Activated naive CD8-positive, alpha-beta T cell (primary cell): ENCODE data around the gene PHYHD1.
A peak's percentile ranks its signal among the peaks of the same experiment; 100 is the strongest.
"Not testable (repeated sequence)": the region's sequence is repeated elsewhere in the genome, so short reads cannot be mapped to it uniquely, and the experiment has no call there.

Experiments
- H3K27ac Mint-ChIP-seq: one replicate; pipeline ENCODE4 v1.8.0; 2021; ENCODE audit warnings: mixed read lengths
- H3K27me3 Mint-ChIP-seq: one replicate; pipeline ENCODE4 v1.8.0; 2021; ENCODE audit warnings: mixed read lengths
- H3K36me3 Mint-ChIP-seq: one replicate; pipeline ENCODE4 v1.8.0; 2021; ENCODE audit warnings: mixed read lengths
- H3K4me1 Mint-ChIP-seq: one replicate; pipeline ENCODE4 v1.8.0; 2021; ENCODE audit warnings: low read depth, mixed read lengths
- H3K4me3 Mint-ChIP-seq: one replicate; pipeline ENCODE4 v1.8.0; 2021; ENCODE audit warnings: mild to moderate bottlenecking, mixed read lengths
- H3K9me3 Mint-ChIP-seq: one replicate; pipeline ENCODE4 v1.8.0; 2021; ENCODE audit warnings: low read depth, mixed read lengths

Gene PHYHD1

DNA sequence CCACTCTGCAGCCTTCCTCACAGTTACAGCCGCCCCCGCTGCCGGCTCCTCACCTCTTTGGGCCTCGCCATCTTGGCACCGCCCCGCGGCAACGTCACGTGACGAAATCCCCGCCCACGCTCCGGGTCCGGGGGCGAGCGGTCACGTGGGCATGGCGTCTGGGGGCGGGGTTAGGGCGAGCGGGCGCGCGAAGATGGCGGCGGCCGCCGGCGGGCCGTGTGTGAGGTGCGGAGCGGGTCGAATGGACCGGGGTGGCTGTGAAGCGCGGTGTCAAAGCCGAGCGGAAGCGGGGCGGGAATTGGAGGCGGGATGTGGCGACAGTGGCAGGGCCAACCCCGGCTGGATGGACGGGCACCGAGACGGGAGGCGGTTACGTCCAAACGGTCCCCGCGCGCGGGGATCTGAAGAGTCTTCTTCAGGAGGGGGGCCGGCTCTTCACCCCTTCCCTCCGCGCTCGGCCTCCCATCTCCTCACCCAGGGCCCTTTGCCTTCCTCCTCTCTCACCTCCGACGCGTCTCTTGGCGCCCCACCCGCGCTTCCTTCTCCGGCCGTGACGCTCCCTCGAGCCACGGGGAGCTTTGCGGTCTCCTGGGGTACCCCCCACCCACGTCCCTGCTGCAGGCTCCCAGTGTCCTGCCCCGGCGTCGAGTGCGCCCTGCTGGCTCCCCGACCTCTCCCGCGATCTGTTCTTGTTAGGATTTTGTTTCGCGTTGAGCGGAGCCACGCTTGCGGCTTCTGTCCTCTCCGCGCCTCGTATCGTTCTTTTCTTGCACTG is 26.9 kb downstream of the PHYHD1 start, which contains the start of the genes DOLK and NUP188:
DOLK (minus strand) TSS at position 77 of the 775 bp plus-strand sequence. CDS start 300 bp downstream, outside the sequence.
NUP188 (plus strand) TSS at position 173 of the 775 bp plus-strand sequence; CDS start at position 194, 21 bp downstream.
- Mint-ChIP-seq H3K36me3 (peaks cover 4% of the 10 kb centered on the region), H3K27me3 (no peaks in the 10 kb centered on the region), H3K4me1 (peaks cover 24% of the 10 kb centered on the region), H3K27ac (peak within 1 kb of the TSS; percentile 98), H3K9me3 (no peaks in the 10 kb centered on the region), H3K4me3 (peak within 1 kb of the TSS; percentile 99)

DNA sequence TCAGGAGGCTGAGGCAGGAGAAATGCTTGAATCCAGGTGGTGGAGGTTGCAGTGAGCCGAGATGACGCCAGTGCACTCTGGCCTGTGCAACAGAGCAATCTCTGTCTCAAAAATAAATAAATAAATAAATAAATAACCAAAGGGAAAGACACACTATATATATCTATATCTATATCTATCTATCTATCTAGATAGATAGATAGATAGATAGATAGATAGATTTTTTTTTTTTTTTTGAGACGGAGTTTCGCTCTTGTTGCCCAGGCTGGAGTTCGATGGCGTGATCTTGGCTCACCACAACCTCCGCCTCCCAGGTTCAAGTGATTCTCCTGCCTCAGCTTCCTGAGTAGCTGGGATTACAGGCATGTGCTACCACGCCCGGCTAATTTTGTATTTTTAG is 40.6 kb downstream of the PHYHD1 start:
- not testable (repeated sequence) for H3K27ac Mint-ChIP-seq, H3K4me1 Mint-ChIP-seq, H3K36me3 Mint-ChIP-seq, H3K4me3 Mint-ChIP-seq, H3K9me3 Mint-ChIP-seq, H3K27me3 Mint-ChIP-seq

DNA sequence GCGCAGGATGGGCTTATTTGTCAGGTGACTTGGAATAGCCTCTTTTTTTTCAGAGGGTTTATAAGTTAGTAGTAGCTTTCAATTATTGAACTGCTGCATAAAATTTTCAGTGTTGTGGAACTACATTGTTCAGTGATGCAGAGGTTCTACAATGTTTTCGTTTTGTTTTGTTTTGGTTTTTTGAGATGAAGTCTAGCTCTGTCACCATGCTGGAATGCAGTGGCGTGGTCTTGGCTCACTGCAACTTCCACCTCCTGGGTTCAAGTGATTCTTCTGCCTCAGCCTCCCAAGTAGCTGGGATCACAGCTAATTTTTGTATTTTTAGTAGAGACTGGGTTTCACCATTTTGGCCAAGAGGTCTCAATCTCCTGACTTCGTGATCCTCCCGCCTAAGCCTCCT is 48.7 kb downstream of the PHYHD1 start:
- Mint-ChIP-seq H3K9me3 (no peaks in the 10 kb centered on the region), H3K27ac (no peak overlapping the region), H3K4me3 (no peak overlapping the region), H3K4me1 (peaks cover 2% of the 10 kb centered on the region), H3K36me3 (peaks cover 16% of the 10 kb centered on the region), H3K27me3 (no peaks in the 10 kb centered on the region)

DNA sequence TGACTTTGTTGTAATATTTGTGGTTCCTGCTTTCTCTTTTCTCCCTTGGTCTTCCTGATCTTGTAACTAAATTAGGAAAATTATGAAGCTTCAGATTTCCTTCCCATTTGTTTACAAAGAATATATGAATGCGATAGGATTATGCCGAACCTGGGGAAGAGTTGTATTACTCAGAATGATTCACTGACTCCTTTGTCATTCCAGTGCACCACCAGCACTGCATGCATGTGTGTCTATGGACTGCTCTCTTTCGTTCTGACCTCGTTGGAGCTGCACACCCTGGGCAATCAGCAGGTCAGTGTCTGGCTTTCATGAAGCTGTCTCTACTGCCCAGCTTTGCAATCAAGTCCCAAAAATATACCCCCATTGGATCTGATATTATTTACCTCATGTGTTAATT is 52.2 kb downstream of the PHYHD1 start:
- Mint-ChIP-seq H3K9me3 (no peaks in the 10 kb centered on the region), H3K36me3 (peaks cover 19% of the 10 kb centered on the region), H3K27me3 (no peaks in the 10 kb centered on the region), H3K4me1 (peaks cover 2% of the 10 kb centered on the region), H3K4me3 (no peak overlapping the region), H3K27ac (no peak overlapping the region)

DNA sequence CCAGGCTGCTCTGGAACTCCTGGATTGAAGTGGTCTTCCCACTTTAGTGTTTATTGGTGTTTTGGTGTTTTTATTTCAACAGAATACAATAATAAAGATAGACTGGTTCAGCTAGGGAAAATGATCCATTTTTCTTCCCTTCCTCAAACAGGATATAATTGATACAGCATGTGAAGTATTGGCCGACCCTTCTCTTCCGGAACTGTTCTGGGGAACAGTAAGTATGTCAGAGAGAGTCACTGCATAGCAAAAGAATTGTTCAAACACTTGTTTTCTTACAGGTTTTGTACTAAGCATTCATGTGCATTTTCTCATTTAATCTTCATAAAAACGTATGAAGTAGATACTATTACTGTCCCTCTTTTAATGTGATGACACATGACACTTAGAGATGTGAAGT is 58.3 kb downstream of the PHYHD1 start:
- H3K4me3 Mint-ChIP-seq, result no peak overlapping the region
- H3K36me3 Mint-ChIP-seq, result peaks cover 16% of the 10 kb centered on the region
- no peaks in the 10 kb centered on the region for H3K9me3 Mint-ChIP-seq
- H3K27ac Mint-ChIP-seq, result no peak overlapping the region
- no peaks in the 10 kb centered on the region for H3K27me3 Mint-ChIP-seq
- no peaks in the 10 kb centered on the region for H3K4me1 Mint-ChIP-seq

DNA sequence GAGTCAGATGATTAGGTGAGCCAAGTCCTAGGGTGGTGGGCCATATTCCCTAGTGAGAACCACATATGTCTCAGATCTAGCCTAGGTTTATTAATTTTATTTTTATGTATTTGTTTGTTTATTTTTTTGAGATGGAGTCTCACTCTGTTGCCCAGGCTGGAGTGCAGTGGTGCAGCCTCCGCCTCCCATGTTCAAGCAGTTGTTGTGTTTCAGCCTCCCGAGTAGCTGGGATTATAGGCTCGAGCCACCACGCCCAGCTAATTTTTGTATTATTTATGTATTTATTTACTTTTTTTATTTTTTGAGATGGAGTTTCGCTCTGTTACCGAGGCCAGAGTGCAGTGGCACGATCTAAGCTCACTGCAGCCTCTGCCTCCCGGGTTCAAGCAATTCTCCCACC is 62.8 kb downstream of the PHYHD1 start:
- Mint-ChIP-seq H3K27ac (no peak overlapping the region), H3K4me3 (no peak overlapping the region), H3K36me3 (peaks cover 19% of the 10 kb centered on the region), H3K4me1 (no peaks in the 10 kb centered on the region), H3K9me3 (no peaks in the 10 kb centered on the region), H3K27me3 (no peaks in the 10 kb centered on the region)

DNA sequence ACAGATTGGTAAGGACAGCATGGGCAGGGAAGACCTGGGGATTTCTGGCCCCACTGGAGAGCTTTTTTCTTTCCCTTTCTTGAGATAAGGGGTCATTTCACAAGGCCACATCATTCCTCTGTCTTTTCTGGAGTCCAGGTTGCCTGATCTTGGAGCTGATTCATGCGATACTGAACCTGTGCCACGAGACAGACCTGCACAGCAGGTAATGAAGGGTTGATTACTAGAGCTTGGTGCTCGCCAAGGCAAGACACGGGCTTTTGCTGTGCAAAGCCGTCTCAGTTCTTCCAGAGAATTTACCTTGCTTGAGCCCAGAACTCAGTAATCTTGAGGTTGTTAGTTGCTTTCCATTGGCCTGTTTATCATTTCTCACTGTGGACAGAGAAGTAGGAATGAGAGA is 65.9 kb downstream of the PHYHD1 start:
- Mint-ChIP-seq H3K4me3 (no peak overlapping the region), H3K36me3 (peaks cover 10% of the 10 kb centered on the region), H3K27me3 (no peaks in the 10 kb centered on the region)

DNA sequence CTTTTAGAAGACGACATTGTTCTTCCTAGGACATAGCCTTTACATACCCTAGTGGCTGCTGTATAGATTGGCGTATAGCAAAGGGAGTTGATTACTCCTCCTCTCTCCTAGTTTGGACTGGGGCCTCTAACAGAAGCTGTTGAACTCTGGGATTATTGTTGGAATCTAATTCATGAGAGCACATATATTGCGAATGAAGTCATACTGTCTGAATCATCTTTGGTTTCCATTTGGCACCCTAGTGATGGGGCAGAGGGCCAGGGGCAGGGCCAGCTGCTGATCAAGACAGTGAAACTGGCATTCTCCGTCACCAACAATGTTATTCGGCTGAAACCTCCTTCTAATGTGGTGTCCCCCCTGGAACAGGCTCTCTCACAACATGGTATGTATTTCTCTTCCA is 67.0 kb downstream of the PHYHD1 start:
- no peak overlapping the region for H3K4me3 Mint-ChIP-seq
- no peaks in the 10 kb centered on the region for H3K27me3 Mint-ChIP-seq
- H3K4me1 Mint-ChIP-seq, result no peaks in the 10 kb centered on the region
- peaks cover 12% of the 10 kb centered on the region for H3K36me3 Mint-ChIP-seq
- no peaks in the 10 kb centered on the region for H3K9me3 Mint-ChIP-seq
- H3K27ac Mint-ChIP-seq, result no peak overlapping the region

More for the DNA sequence above, 65.9 kb downstream of the PHYHD1 start:
- Mint-ChIP-seq H3K4me1 (no peaks in the 10 kb centered on the region), H3K9me3 (no peaks in the 10 kb centered on the region), H3K27ac (no peak overlapping the region)
